H1 (cell line): ENCODE data around the gene RAPGEF6. TPM values are rescaled to one million over a fixed set of nuclear protein-coding genes. Genes with fewer than 3 reads are reported as not detected.

Experiments
- EP300 ChIP-seq, 2 experiments: IDR thresholded peaks; 1 replicate in 1 of 2; 2 replicates in 1 of 2; pipeline ENCODE4 v1.6.1; 2011 to 2012; ENCODE audit warnings: low read depth in 2 of 2, low read length in 2 of 2, mild to moderate bottlenecking in 2 of 2, borderline replicate concordance in 1 of 2, inconsistent platforms in 1 of 2, moderate library complexity in 1 of 2
- EZH2 ChIP-seq: fragments of 200-600 bp; sonication (generic); IDR thresholded peaks from 2 replicates; pipeline ENCODE4 v1.7.1; 2012; ENCODE audit warnings: low read depth, mild to moderate bottlenecking, moderate library complexity, low read length, inconsistent platforms; ENCODE audit not compliant: severe bottlenecking
- SIN3A ChIP-seq, 2 experiments: IDR thresholded peaks in 1 of 2; conservative IDR thresholded peaks in 1 of 2; 2 replicates each; pipeline ENCODE4 v1.6.1; 2011 to 2012; ENCODE audit warnings: low read length in 2 of 2, improper control_type of control experiment in 1 of 2, low read depth in 1 of 2, mild to moderate bottlenecking in 1 of 2
- SIX5 ChIP-seq: IDR thresholded peaks from 2 replicates; pipeline ENCODE4 v1.6.1; 2011; ENCODE audit warnings: mild to moderate bottlenecking, low read depth, low read length
- polyA plus RNA-seq, 7 experiments: library from polyadenylated mRNA; depleted of rRNA in 3 of 7; stranded (reverse) in 5 of 7; unstranded in 2 of 7; fragments of >200 nt in 5 of 7; fragments of 200-250 nt in 2 of 7; gene quantifications; 1 replicate in 5 of 7; 2 replicates in 1 of 7; 4 replicates in 1 of 7; pipeline versions ENCODE4 v1.2.1 to v1.2.3, GENCODE V29; 2011 to 2013; ENCODE audit warnings: missing spikeins in 2 of 7, mixed read lengths in 2 of 7
- total RNA-seq: library from RNA; stranded (reverse); fragmentation: NEBNext Ultra II Directional; extraction: Animal tissue kit (Norgen Biotek cat#: 25700); gene quantifications from 2 replicates; pipeline ENCODE4 v1.2.1, GENCODE V29; 2021

RAPGEF6 gene
- total and polyA plus RNA-seq, 2 of the 8 experiments (the other 6 are each of a cell fraction or from before 2014, with no cell fraction given) = 4.8 to 20.0 TPM

- TF ChIP-seq EP300 (IDR thresholded peaks at IDR 0.05; ENCODE audit: borderline replicate concordance in 1 of 2, low read depth in 2 of 2, low read length in 2 of 2) (no peak), EZH2 (no peak), SIN3A (conservative IDR thresholded peaks at IDR 0.05 in 1 of 2, IDR thresholded peaks at IDR 0.05 in 1 of 2; ENCODE audit: low read depth in 1 of 2, low read length in 2 of 2) (no peak), SIX5 (no peak)
Measured at GRCh38 chr5:131426011-131426410, 209.0 kb downstream of the RAPGEF6 start (continued).
